ENCODE results near the gene SMARCA5. TPM values are rescaled to one million over a fixed set of nuclear protein-coding genes. Genes with fewer than 3 reads are reported as not detected.

The SMARCA5 gene
- polyA plus RNA-seq, 1 of the 3 experiments (the other 2 are of a cell fraction) = 7.5 TPM

GRCh38 chr4:143599827-143600226 is 86.3 kb downstream of the SMARCA5 start:
- no peaks in the 10 kb centered on the region for H3K36me3 ChIP-seq (replicated peaks in 1 of 2; ENCODE audit: control insufficient read depth in 1 of 2, insufficient read depth in 2 of 2, low read length in 1 of 2)
- H3K9ac ChIP-seq = no peak overlapping the region
- no peak overlapping the region for H2AFZ ChIP-seq (ENCODE audit: low read depth)
- H3K4me3 ChIP-seq (ENCODE audit: low read depth in 2 of 2, low read length in 1 of 2) = no peak overlapping the region
- H3K27ac ChIP-seq (ENCODE audit: low read depth in 2 of 2, low read length in 1 of 2) = no peak overlapping the region
- no peaks in the 10 kb centered on the region for H3F3A ChIP-seq (replicated peaks; ENCODE audit: insufficient read depth)
- no peak overlapping the region for H3K4me2 ChIP-seq
- H3K79me2 ChIP-seq (ENCODE audit: insufficient read depth) = no peaks in the 10 kb centered on the region
- CTCF ChIA-PET = no interaction called here
- no peak for DNase-seq
- TF ChIP-seq JUND (IDR thresholded peaks at IDR 0.05) (no peak), MXI1 (IDR thresholded peaks at IDR 0.05; ENCODE audit: low read depth, low read length) (no peak), FOSL2 (IDR thresholded peaks at IDR 0.05; ENCODE audit: borderline replicate concordance, low read depth) (0 out of 2 replicates have a peak, but pooled peaks have one; percentile 5)
- no peaks in the 10 kb centered on the region for H3K4me1 ChIP-seq (ENCODE audit: control insufficient read depth in 1 of 2, insufficient read depth in 2 of 2, low read depth in 1 of 2, low read length in 1 of 2)
- H3K27me3 ChIP-seq (ENCODE audit: insufficient read depth) = no peaks in the 10 kb centered on the region
- POLR2A ChIA-PET = interaction anchor here (0.6 kb wide), 1 partner anchor 734 kb away, joined by 3 read pairs; no protein-coding TSS in a partner anchor
- H3K9me3 ChIP-seq = no peaks in the 10 kb centered on the region
- H3K9me2 ChIP-seq = no peaks in the 10 kb centered on the region
- H4K20me1 ChIP-seq (ENCODE audit: insufficient read depth) = no peaks in the 10 kb centered on the region
- WGBS (ENCODE audit: low lambda C conversion rate) = 73% methylated on average over 1 of the region's 1 CpG

- no peak for TF ChIP-seq NFIC (IDR thresholded peaks at IDR 0.05; ENCODE audit: borderline replicate concordance)
- no peak for TF ChIP-seq TCF12 (IDR thresholded peaks at IDR 0.05)
- no peak for TF ChIP-seq MEF2A (IDR thresholded peaks at IDR 0.05; ENCODE audit: borderline replicate concordance, low read depth)
- TF ChIP-seq NRF1 (IDR thresholded peaks at IDR 0.05; ENCODE audit: low read depth, low read length) = no peak
- no peak for TF ChIP-seq TEAD4 (IDR thresholded peaks at IDR 0.05; ENCODE audit: borderline replicate concordance, insufficient read depth)
- no peak for TF ChIP-seq CHD2 (IDR thresholded peaks at IDR 0.05; ENCODE audit: low read length, partially characterized antibody)
- TF ChIP-seq USF2 (IDR thresholded peaks at IDR 0.05; ENCODE audit: borderline replicate concordance, low read depth, low read length) = no peak
- no peak for TF ChIP-seq POLR2AphosphoS5 (IDR thresholded peaks at IDR 0.05; ENCODE audit: low read depth, low read length)
- no peak for TF ChIP-seq TAF1 (IDR thresholded peaks at IDR 0.05; ENCODE audit: borderline replicate concordance, low read depth, low read length)
- no peak for TF ChIP-seq EP300 (IDR thresholded peaks at IDR 0.05; ENCODE audit: borderline replicate concordance in 1 of 2, low read depth in 1 of 2, low read length in 1 of 2)
- POLR2A ChIA-PET = no interaction called here
- H3K4me2 ChIP-seq = no peak overlapping the region
- no peaks in the 10 kb centered on the region for H3K9me3 ChIP-seq
- no peaks in the 10 kb centered on the region for H3K4me1 ChIP-seq (ENCODE audit: control insufficient read depth in 1 of 2, insufficient read depth in 2 of 2, low read depth in 1 of 2, low read length in 1 of 2)
- no peaks in the 10 kb centered on the region for H3K79me2 ChIP-seq (ENCODE audit: insufficient read depth)
- no peak for DNase-seq
- H3K27me3 ChIP-seq (ENCODE audit: insufficient read depth) = no peaks in the 10 kb centered on the region
- no peak overlapping the region for H3K9ac ChIP-seq
- H4K20me1 ChIP-seq (ENCODE audit: insufficient read depth) = no peaks in the 10 kb centered on the region
- H3F3A ChIP-seq (replicated peaks; ENCODE audit: insufficient read depth) = no peaks in the 10 kb centered on the region
- no peak overlapping the region for H3K27ac ChIP-seq (ENCODE audit: low read depth in 2 of 2, low read length in 1 of 2)
- CTCF ChIA-PET = interaction anchor here (1.2 kb wide), 1 partner anchor 48 kb away, joined by 3 read pairs; no protein-coding TSS in a partner anchor
- 23% methylated on average over 3 of the region's 3 CpGs for WGBS (ENCODE audit: low lambda C conversion rate)
- no peaks in the 10 kb centered on the region for H3K9me2 ChIP-seq
- no peak overlapping the region for H2AFZ ChIP-seq (ENCODE audit: low read depth)
- H3K4me3 ChIP-seq (ENCODE audit: low read depth in 2 of 2, low read length in 1 of 2) = no peak overlapping the region
- no peaks in the 10 kb centered on the region for H3K36me3 ChIP-seq (replicated peaks in 1 of 2; ENCODE audit: control insufficient read depth in 1 of 2, insufficient read depth in 2 of 2, low read length in 1 of 2)
These were observed 93.0 kb downstream of the SMARCA5 start for GRCh38 chr4:143606480-143606879.

Other genes starting within 250 kb of the SMARCA5 start
- gene GAB1, start 176.8 kb upstream of the SMARCA5 start, polyA plus RNA-seq (2012; rRNA removed) = 3.7 and 4.4 TPM in 2 replicates
- 0.02 and 0.03 TPM in 2 replicates for gene FREM3, start 187.0 kb downstream of the SMARCA5 start, polyA plus RNA-seq (2012; rRNA removed)